Trophoblast cell (in vitro differentiated cells and primary cell): Measurements from ENCODE around the gene ZNF212.

Source experiments
- DNase-seq, 2 donors: peaks; one replicate each; pipeline ENCODE4 v3.0.0-alpha.2; 2016
- H2AFZ ChIP-seq: 2 replicates; pipeline ENCODE4 v1.6.1; 2013; ENCODE audit warnings: low read length, moderate library complexity, mild to moderate bottlenecking; ENCODE audit not compliant: insufficient read depth, poor library complexity
- H2AK5ac ChIP-seq: 2 replicates; pipeline ENCODE4 v1.6.1; 2013; ENCODE audit warnings: mild to moderate bottlenecking, low read length
- H2BK120ac ChIP-seq: 2 replicates; pipeline ENCODE4 v1.6.1; 2013; ENCODE audit warnings: low read length, mild to moderate bottlenecking, moderate library complexity; ENCODE audit not compliant: insufficient read depth, poor library complexity
- H2BK12ac ChIP-seq: 2 replicates; pipeline ENCODE4 v1.6.1; 2013; ENCODE audit warnings: mild to moderate bottlenecking, low read length, moderate library complexity
- H2BK5ac ChIP-seq: 2 replicates; pipeline ENCODE4 v1.6.1; 2013; ENCODE audit warnings: low read length, low read depth, moderate library complexity, mild to moderate bottlenecking; ENCODE audit not compliant: poor library complexity
- H3K14ac ChIP-seq: 2 replicates; pipeline ENCODE4 v1.6.1; 2013; ENCODE audit warnings: mild to moderate bottlenecking, low read length
- H3K18ac ChIP-seq: 2 replicates; pipeline ENCODE4 v1.6.1; 2013; ENCODE audit warnings: mild to moderate bottlenecking, low read length
- H3K23ac ChIP-seq: 2 replicates; pipeline ENCODE4 v1.6.1; 2013; ENCODE audit warnings: low read length
- H3K27ac ChIP-seq: 2 replicates; pipeline ENCODE4 v1.5.1; 2013; ENCODE audit warnings: low read depth, mild to moderate bottlenecking, inconsistent platforms, low read length, moderate library complexity
- H3K27me3 ChIP-seq: 2 replicates; pipeline ENCODE4 v1.6.1; 2013; ENCODE audit warnings: inconsistent platforms, mild to moderate bottlenecking, low read length, moderate library complexity; ENCODE audit not compliant: insufficient read depth
- H3K36me3 ChIP-seq, 2 experiments: 1 replicate in 1 of 2; 2 replicates in 1 of 2; pipeline ENCODE4 v1.6.1; 2013; ENCODE audit warnings: low read length in 2 of 2, mild to moderate bottlenecking in 2 of 2, moderate library complexity in 1 of 2; ENCODE audit not compliant: insufficient read depth in 2 of 2, control insufficient read depth in 1 of 2
- H3K4ac ChIP-seq: 2 replicates; pipeline ENCODE4 v1.6.1; 2013; ENCODE audit warnings: low read depth, mild to moderate bottlenecking, low read length, moderate library complexity
- H3K4me1 ChIP-seq, 2 experiments: 1 replicate in 1 of 2; 2 replicates in 1 of 2; pipeline ENCODE4 v1.6.1; 2013; ENCODE audit warnings: low read length in 2 of 2, mild to moderate bottlenecking in 2 of 2, moderate library complexity in 1 of 2; ENCODE audit not compliant: insufficient read depth in 2 of 2, control insufficient read depth in 1 of 2
- H3K4me2 ChIP-seq: 2 replicates; pipeline ENCODE4 v1.6.1; 2013; ENCODE audit warnings: inconsistent platforms, mild to moderate bottlenecking, low read length, moderate library complexity
- H3K4me3 ChIP-seq: 2 replicates; pipeline ENCODE4 v1.5.1; 2013; ENCODE audit warnings: mild to moderate bottlenecking, low read depth, low read length, inconsistent platforms
- H3K79me1 ChIP-seq: one replicate; pipeline ENCODE4 v1.6.1; 2013; ENCODE audit warnings: low read length
- H3K79me2 ChIP-seq: 2 replicates; pipeline ENCODE4 v1.6.1; 2013; ENCODE audit warnings: low read length, mild to moderate bottlenecking; ENCODE audit not compliant: control insufficient read depth, insufficient read depth, poor library complexity
- H3K9ac ChIP-seq: 2 replicates; pipeline ENCODE4 v1.6.1; 2013; ENCODE audit warnings: mild to moderate bottlenecking, low read length
- H3K9me3 ChIP-seq: 2 replicates; pipeline ENCODE4 v1.6.1; 2013; ENCODE audit warnings: low read depth, mild to moderate bottlenecking, control low read depth, inconsistent platforms, low read length; ENCODE audit not compliant: insufficient read depth
- H4K12ac ChIP-seq: 2 replicates; pipeline ENCODE4 v1.6.1; 2013; ENCODE audit warnings: low read depth, mild to moderate bottlenecking, low read length, moderate library complexity
- H4K8ac ChIP-seq: 2 replicates; pipeline ENCODE4 v1.6.1; 2013; ENCODE audit warnings: low read depth, mild to moderate bottlenecking, low read length, moderate library complexity
- H4K91ac ChIP-seq: one replicate; pipeline ENCODE4 v1.6.1; 2013; ENCODE audit warnings: low read depth, mild to moderate bottlenecking, low read length, moderate library complexity
- WGBS: extraction: QIAGEN DNeasy Blood & Tissue Kit; methylation state at CpG from one replicate; pipeline ENCODE4 v1.1.7; 2013; ENCODE audit warnings: missing lambda C conversion rate; ENCODE audit not compliant: insufficient read length, insufficient coverage; ENCODE audit errors: extremely low coverage; 5-methylcytosine and 5-hydroxymethylcytosine counted together

Gene ZNF212

GRCh38 chr7:149282331-149282655 lies 42.8 kb downstream of the ZNF212 start:
- no peak overlapping the region for H4K91ac ChIP-seq
- no peak overlapping the region for H3K4me2 ChIP-seq
- no peak overlapping the region for H3K18ac ChIP-seq
- no peaks in the 10 kb centered on the region for H3K27me3 ChIP-seq
- no peaks in the 10 kb centered on the region for H3K79me1 ChIP-seq
- no peak overlapping the region for H3K27ac ChIP-seq
- no peak overlapping the region for H2AK5ac ChIP-seq
- H4K12ac ChIP-seq, result no peak overlapping the region
- no CpG with 5 or more reads among the region's 5 CpGs for WGBS
- no peak overlapping the region for H3K4me3 ChIP-seq
- no peak overlapping the region for H3K23ac ChIP-seq
- H3K4ac ChIP-seq, result no peak overlapping the region
- no peaks in the 10 kb centered on the region for H3K9me3 ChIP-seq
- no peak overlapping the region for H2BK12ac ChIP-seq
- peaks cover 9 to 13% of the 10 kb centered on the region in 2 experiments for H3K4me1 ChIP-seq
- no peak overlapping the region for H2BK5ac ChIP-seq
- no peak for DNase-seq
- no peak overlapping the region for H2AFZ ChIP-seq
- no peak overlapping the region for H3K14ac ChIP-seq
- H3K79me2 ChIP-seq, result peaks cover 2% of the 10 kb centered on the region
- no peak overlapping the region for H2BK120ac ChIP-seq
- peaks cover 37 to 40% of the 10 kb centered on the region in 2 experiments for H3K36me3 ChIP-seq
- H3K9ac ChIP-seq, result no peak overlapping the region
- no peak overlapping the region for H4K8ac ChIP-seq

DNA sequence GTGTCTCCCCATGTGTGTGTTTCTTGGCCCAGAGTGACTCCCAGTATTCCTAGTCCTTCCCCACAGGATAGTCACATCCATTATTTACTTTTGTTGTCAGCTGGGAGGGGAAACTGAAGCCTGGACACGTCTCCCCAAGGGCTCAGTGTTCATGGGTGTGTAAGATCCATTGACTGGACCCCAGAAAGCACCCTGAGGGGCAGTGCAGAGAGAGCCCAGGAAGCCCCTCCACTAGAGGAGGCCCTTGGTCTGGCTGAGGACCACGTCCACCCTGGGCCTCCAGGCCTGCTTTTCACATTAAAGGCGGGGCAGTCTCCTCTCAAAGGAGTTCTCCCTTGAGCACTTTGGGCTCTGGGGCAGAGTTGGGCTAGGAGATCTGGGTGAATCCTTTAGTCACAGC lies 43.9 kb downstream of the ZNF212 start:
- H3K79me2 ChIP-seq, result peaks cover 2% of the 10 kb centered on the region
- peaks cover 31 to 33% of the 10 kb centered on the region in 2 experiments for H3K36me3 ChIP-seq
- H3K4me2 ChIP-seq, result no peak overlapping the region
- H3K27ac ChIP-seq, result no peak overlapping the region
- H2AK5ac ChIP-seq, result no peak overlapping the region
- no peak overlapping the region for H3K18ac ChIP-seq
- no peak overlapping the region for H4K91ac ChIP-seq
- H3K79me1 ChIP-seq, result no peaks in the 10 kb centered on the region
- H3K4me3 ChIP-seq, result no peak overlapping the region
- H2BK120ac ChIP-seq, result no peak overlapping the region
- no peaks in the 10 kb centered on the region for H3K27me3 ChIP-seq
- no peak overlapping the region for H2AFZ ChIP-seq
- H2BK5ac ChIP-seq, result no peak overlapping the region
- H3K14ac ChIP-seq, result no peak overlapping the region
- H3K9me3 ChIP-seq, result no peaks in the 10 kb centered on the region
- H3K4ac ChIP-seq, result no peak overlapping the region
- no peak overlapping the region for H3K9ac ChIP-seq
- no peak overlapping the region for H4K8ac ChIP-seq
- H2BK12ac ChIP-seq, result no peak overlapping the region
- no peak for DNase-seq
- H3K4me1 ChIP-seq, result peaks cover 9 to 16% of the 10 kb centered on the region in 2 experiments
- H3K23ac ChIP-seq, result no peak overlapping the region
- no CpG with 5 or more reads among the region's 3 CpGs for WGBS
- H4K12ac ChIP-seq, result no peak overlapping the region

DNA sequence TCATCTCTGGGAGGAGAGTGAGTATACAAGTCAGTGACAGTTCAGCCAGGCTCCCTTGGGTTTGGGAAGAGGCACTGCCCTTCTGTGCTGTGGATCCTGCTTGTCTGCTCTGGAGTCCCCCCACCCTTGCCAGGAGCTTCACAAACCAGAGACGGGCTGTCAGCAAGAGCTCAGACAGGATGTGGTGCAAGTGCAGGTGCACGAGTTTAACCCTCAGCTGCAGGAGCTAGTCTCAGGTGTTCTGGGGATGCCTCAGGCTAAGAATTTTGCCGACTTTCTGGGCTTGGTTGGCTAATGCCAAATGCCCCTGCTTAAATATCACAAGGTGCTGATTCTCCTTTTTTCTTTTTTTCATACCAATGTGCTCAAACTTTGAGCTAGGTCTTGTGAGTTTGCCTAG lies 44.9 kb downstream of the ZNF212 start:
- Histone ChIP-seq H4K12ac (no peak overlapping the region), H3K18ac (no peak overlapping the region), H3K27me3 (no peaks in the 10 kb centered on the region), H3K14ac (no peak overlapping the region), H3K23ac (no peak overlapping the region), H3K9me3 (no peaks in the 10 kb centered on the region), H2AFZ (no peak overlapping the region), H2AK5ac (no peak overlapping the region), H3K4me2 (peak overlapping the region; percentile 99), H3K4me1 (peaks cover 9 to 16% of the 10 kb centered on the region in 2 experiments), H4K91ac (no peak overlapping the region), H3K4ac (no peak overlapping the region), H3K4me3 (no peak overlapping the region), H3K27ac (no peak overlapping the region), H3K79me2 (peaks cover 2% of the 10 kb centered on the region), H3K9ac (no peak overlapping the region), H2BK5ac (no peak overlapping the region), H4K8ac (no peak overlapping the region), H3K36me3 (peaks cover 21 to 25% of the 10 kb centered on the region in 2 experiments), H2BK120ac (no peak overlapping the region), H3K79me1 (no peaks in the 10 kb centered on the region), H2BK12ac (no peak overlapping the region)
- no CpG with 5 or more reads among the region's 3 CpGs for WGBS
- peak in 1 of 2 donors; percentile 9 for DNase-seq

- no peaks in the 10 kb centered on the region for H3K27me3 ChIP-seq
- H3K9me3 ChIP-seq, result no peaks in the 10 kb centered on the region
- peak overlapping the region; percentile 39 for H3K9ac ChIP-seq
- H3K4me2 ChIP-seq, result peak overlapping the region; percentile 99
- H4K12ac ChIP-seq, result no peak overlapping the region
- H2BK12ac ChIP-seq, result no peak overlapping the region
- H2AK5ac ChIP-seq, result no peak overlapping the region
- no peak overlapping the region for H4K91ac ChIP-seq
- peak overlapping the region; percentile 44 for H3K23ac ChIP-seq
- H3K79me1 ChIP-seq, result no peaks in the 10 kb centered on the region
- H3K18ac ChIP-seq, result no peak overlapping the region
- no peak overlapping the region for H2BK5ac ChIP-seq
- peak overlapping the region; percentile 61 for H2AFZ ChIP-seq
- DNase-seq, result peak; percentile 95 to 97
- no peak overlapping the region for H3K27ac ChIP-seq
- WGBS, result no CpG with 5 or more reads among the region's 66 CpGs
- no peak overlapping the region for H3K4ac ChIP-seq
- peaks cover 9 to 16% of the 10 kb centered on the region in 2 experiments for H3K4me1 ChIP-seq
- peaks cover 20 to 25% of the 10 kb centered on the region in 2 experiments for H3K36me3 ChIP-seq
- H4K8ac ChIP-seq, result peak overlapping the region; percentile 49
- H3K4me3 ChIP-seq, result peak overlapping the region; percentile 82
- no peak overlapping the region for H2BK120ac ChIP-seq
- H3K14ac ChIP-seq, result no peak overlapping the region
- H3K79me2 ChIP-seq, result peaks cover 2% of the 10 kb centered on the region
Measured at GRCh38 chr7:149284850-149285585, 45.6 kb downstream of the ZNF212 start.
